ENCODE results near the gene SYK. TPM values are rescaled to one million over a fixed set of nuclear protein-coding genes. Genes with fewer than 3 reads are reported as not detected.

Gene SYK
- total RNA-seq, 1 donor from 2014 or later, result 42.9 TPM

DNA sequence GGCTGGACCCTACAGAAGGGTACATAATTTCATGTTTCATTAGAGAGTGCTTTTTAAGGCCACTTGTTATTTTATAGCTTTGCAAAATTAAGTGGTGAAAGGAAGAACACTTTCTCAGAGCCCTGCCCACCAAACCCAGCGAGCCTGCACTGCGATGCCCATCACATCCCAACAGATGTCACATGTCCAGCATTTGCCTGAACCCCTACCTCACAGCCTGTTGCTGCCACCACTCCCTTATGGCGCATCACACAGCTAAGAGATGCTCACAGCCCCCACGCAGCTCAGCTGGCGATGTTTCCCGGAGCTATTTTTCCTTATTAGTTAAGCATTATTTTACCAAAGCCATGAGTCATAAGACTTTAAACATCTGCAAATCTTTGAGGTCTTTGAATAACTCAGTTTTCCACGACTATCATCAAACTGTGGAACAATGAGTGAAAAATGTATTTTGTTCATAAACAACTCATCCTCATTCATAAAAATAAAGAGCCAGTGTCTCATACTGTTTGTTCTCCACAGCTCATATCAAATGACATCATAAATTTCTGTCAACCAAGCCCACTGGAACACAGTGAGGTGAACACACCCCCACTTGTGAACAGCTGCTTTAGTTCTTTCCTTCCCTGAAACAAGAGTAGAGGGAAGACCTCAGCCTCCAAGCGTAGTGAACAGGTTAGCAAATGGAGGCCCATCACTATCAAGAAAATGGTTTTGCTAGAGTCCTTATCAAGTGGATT is 104.9 kb downstream of the SYK start:
- DNase-seq (ENCODE audit: low spot score), result no peak

DNA sequence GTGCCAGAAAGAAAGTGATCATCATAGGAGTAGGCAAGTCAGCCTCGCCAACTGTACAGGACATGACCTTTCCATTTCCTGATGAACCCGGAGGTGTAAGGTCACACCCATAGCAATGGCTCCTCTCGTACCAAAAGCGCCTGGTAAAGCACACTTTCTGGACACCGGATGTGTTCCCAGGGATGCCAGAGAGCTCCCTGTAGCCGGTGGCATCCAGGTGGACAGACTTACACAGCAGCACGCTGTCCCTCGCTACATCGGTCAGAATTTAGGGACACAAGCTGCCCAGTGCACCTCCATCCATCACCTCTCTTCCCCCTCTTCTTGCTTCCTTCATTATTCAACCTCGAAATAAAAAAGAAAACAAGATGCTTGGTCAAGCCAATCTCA is 105.4 kb downstream of the SYK start:
- no peak for DNase-seq (ENCODE audit: low spot score)

DNA sequence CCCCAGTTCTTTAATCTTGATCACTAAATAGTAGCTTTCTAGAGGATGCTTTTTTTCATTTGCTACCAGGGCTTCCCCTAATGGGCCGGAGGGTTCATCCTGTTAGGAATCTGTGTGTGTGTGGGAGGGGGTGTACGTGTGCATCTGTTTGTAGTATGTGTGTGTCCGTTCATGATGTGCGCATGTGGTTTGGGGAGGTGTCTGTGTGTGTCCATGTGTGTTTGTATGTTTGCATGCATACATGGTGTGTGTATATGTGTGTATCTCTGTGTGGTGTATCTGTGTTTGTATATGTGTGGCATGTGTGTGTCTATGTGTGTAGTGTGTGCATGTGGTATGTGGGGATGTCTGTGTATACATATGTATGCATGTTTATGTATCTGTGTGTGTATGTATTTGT is 106.2 kb downstream of the SYK start:
- no peak for DNase-seq (ENCODE audit: low spot score)

GRCh38 chr9:90909225-90909624 is 107.6 kb downstream of the SYK start:
- DNase-seq (ENCODE audit: low spot score), result no peak

DNA sequence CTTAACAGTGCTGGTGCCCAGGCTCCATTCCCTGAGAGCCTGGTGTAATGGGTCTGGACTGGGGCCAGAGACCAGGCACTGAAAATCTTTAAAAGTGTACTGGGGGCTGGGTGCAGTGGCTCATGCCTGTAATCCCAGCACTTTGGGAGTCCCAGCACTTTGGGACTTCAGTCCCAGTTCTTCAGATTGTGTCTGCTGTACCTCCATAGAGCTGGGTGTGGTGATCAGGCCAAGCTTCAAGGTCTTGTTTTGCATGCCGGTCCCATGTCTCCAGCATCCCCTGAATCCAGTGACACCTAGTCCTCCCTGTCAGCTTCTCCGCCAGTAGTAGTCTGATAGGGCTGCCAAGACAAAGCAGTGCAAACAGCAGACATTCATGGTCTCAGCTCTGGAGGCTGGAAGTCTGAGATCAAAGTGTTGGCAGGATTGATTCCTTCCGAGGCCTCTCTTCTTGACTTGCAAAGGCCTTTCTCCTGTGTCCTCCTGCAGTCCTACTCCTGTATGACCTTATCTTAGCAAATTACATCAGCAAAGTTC is 108.2 kb downstream of the SYK start:
- DNase-seq (ENCODE audit: low spot score), result no peak

GRCh38 chr9:90914196-90914595 is 112.6 kb downstream of the SYK start:
- no peak for DNase-seq (ENCODE audit: low spot score)

DNA sequence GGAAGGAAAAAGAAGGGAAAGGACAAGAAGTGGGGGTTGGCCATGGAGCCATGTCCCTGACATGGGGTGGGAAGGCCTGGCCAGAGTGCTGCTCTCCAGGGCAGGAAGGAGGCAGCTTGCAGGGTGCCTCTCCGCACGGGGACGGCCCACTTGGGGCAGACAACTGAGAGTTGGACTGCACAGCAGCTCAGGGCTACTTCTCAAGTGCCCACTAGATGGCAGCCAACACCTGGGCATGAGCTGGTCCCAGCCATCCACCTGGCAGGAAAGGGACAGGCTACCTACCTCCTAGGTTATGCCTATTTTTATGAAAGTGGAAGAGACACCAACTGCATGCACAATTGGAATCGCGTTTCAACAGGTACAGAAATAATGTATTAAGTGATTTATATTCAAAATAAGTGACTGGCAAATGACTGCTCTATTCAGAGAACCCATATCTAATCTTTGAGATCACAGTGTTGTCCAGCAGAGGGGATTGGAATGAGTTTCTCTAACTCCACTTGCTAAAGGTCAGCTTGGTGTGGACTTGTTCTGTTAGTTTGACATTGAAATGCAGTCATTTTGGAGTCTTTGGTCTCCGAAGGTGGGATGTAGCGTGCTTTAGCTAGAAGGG is 113.4 kb downstream of the SYK start:
- DNase-seq (ENCODE audit: low spot score), result peak; percentile 64

DNA sequence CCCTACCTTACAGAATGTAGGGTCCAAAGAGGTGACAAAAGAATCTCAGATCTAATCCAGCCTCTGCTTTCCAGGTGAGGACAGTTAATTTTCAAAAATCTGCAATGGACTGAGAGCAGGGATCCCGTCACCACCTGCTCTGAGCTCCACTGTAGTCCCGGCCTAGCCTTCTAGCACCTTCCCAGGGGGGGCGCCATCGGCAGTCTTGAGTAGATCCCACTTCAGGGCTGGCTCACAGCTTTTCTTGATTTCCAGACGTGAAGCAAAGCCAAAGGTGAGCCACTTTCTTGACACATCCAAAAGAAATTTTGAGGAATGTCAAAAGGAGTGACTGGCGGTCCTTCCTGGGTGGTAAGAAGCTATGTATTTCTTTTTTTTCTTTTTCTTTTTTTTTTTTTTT is 114.1 kb downstream of the SYK start:
- DNase-seq (ENCODE audit: low spot score), result no peak

- no peak for DNase-seq (ENCODE audit: low spot score)
Observed at GRCh38 chr9:90916147-90916734, 114.6 kb downstream of the SYK start.

GRCh38 chr9:90919883-90920282 is 118.3 kb downstream of the SYK start:
- no peak for DNase-seq (ENCODE audit: low spot score)

GRCh38 chr9:90921104-90921503 is 119.5 kb downstream of the SYK start:
- peak; percentile 28 for DNase-seq (ENCODE audit: low spot score)

GRCh38 chr9:90921969-90922368 is 120.3 kb downstream of the SYK start:
- no peak for DNase-seq (ENCODE audit: low spot score)

- DNase-seq (ENCODE audit: low spot score), result no peak
Observed at GRCh38 chr9:90925581-90926257, 124.1 kb downstream of the SYK start.

DNA sequence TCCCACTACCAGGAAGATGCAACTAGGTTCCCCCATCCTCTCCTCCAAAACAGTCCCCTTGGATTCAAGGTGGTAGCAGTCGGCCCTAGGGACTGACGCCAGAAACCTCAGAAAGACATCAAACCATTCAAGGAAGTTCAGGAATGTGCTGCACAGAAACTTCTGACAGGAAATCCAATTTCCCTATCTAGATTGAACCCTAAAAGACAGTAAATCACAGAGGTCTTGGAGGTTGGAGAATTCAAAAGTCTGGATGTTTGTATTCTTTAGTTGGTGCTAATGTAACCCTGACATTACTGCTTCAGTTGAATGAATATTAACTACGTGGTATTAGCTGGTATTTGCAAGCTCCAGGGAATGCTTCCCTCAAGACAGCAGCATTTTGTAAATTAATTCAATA is 125.3 kb downstream of the SYK start:
- no peak for DNase-seq (ENCODE audit: low spot score)

DNA sequence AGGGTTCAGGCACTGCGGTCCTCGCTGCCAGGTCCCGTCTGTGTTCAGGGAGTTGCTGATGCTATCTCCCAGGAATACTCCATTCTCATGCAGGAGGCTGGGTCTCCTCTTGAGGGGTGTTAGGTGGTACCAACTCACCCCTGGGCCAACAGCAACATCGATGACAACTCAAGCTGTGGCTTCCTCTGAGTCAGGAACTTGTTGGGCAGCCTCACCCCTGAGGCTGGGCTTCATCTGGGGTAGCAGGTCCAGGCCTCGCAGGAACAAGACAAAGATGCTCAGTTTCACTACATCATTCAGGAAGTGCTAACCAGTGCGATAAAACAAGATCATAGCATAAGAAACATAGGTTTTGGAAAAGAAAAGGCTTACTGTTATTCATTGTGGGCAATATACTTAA is 125.9 kb downstream of the SYK start:
- no peak for DNase-seq (ENCODE audit: low spot score)

DNA sequence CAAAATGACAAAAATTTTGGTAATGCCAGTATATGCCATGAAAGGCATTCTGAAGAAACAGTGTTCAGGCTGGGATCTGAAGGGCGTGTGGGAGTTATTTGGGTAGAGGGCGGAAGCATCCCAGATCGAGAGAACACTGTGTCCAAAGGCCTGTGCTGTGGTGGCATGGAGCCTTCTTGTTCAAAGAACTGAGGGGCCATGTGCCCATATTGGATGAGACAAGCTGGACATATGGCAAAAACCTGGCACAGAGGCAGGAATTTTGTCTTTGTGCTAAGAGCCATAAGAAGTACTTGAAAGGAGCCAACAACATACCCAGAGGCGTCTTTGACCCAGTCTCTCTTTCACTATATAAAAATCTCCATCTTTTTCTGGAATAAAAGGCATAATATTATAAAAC is 128.0 kb downstream of the SYK start:
- DNase-seq (ENCODE audit: low spot score), result no peak

GRCh38 chr9:90933468-90933867 is 131.8 kb downstream of the SYK start:
- DNase-seq (ENCODE audit: low spot score), result no peak

GRCh38 chr9:90939351-90939750 is 137.7 kb downstream of the SYK start:
- DNase-seq (ENCODE audit: low spot score), result no peak

DNA sequence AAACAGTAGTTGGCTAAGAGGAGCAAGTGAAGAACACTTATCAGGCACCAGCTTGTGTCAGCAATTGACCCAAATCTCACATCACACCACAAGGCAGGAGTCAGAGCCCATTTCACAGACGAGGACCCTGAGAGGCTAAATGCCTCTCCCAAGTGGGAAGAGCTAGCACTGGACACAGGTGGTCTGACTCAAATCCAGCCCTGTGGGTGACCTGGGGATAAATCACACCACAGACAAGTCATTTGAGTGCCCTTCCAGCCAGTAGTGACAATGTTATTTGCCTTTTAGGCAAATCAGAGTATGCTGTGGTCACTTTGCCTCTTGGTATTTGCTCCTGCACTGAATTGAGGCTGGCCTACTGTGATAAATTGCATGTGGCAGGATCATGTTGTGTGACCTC is 138.7 kb downstream of the SYK start:
- no peak for DNase-seq (ENCODE audit: low spot score)

DNA sequence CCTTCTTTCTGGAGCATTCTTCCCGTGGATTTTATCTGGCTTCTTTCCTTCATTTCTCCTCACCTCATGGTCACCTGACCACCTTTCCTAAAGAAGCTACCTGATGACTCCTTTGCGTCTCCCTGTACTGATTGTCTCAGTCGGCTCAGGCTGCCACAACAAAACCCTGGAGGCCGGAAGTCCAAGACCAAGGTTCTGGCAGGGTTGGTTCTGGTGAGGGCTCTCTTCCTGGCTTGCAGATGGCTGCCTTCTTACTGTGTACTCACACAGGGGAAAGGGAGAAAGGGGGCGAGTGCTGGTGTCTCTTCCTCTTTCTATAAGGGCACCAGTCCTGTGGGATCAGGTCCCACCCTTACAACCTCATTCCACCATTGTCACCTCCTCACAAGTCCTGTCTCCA is 140.0 kb downstream of the SYK start:
- DNase-seq (ENCODE audit: low spot score), result no peak

GRCh38 chr9:90942555-90942954 is 140.9 kb downstream of the SYK start:
- no peak for DNase-seq (ENCODE audit: low spot score)

DNA sequence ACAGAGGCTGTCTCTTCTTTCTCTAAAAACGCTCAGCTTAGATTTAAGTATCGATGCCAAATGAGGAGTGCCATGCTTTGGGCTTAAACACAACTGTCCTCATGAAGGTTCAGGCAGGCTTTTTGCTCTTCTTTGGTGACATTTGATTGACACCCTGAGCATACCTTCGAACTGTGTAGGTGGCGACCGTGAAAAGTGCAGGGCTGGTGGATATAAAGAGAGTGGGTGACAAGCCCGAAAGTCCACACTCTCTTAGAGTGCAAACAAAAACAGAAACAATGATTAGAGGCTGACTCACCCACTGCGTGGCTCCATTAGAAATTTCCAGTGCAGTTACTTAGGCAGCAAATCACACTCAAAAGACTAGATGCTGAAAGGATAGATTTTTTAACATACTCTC is 141.7 kb downstream of the SYK start:
- DNase-seq (ENCODE audit: low spot score), result no peak

- no peak for DNase-seq (ENCODE audit: low spot score)
Observed at GRCh38 chr9:90945336-90945735, 143.7 kb downstream of the SYK start.

All from mucosa of gallbladder (tissue), 1 donor.